Thyroid gland (tissue), 4 donors: ENCODE data around the gene DHX58.

ENCODE experiments used
- CTCF ChIP-seq, 6 experiments: fragments of 200-600 bp in 3 of 6; fragments of 450-650 bp in 3 of 6; sonication (generic) in 3 of 6; IDR thresholded peaks; one replicate each; pipeline ENCODE4 v1.5.1; 2016 to 2019; ENCODE audit warnings: antibody characterized with exemption in 6 of 6, mild to moderate bottlenecking in 2 of 6, inconsistent platforms in 1 of 6, moderate library complexity in 1 of 6
- POLR2A ChIP-seq, 2 donors: fragments of 450-650 bp; IDR thresholded peaks; one replicate each; pipeline ENCODE4 v1.6.1; 2017; ENCODE audit warnings: antibody characterized with exemption in 2 of 2, mild to moderate bottlenecking in 2 of 2, moderate library complexity in 1 of 2

- no peak for TF ChIP-seq CTCF (IDR thresholded peaks at IDR 0.05)
- no peak for TF ChIP-seq POLR2A (IDR thresholded peaks at IDR 0.05)
These were observed 24.5 kb downstream of the DHX58 start for GRCh38 chr17:42087736-42088705.
